Activated CD8-positive, alpha-beta memory T cell treated with anti-CD3 and anti-CD28 coated beads for 4 hours (primary cell): Measurements from ENCODE around the gene THAP2.

ENCODE experiments used
- DNase-seq, 2 donors: peaks; one replicate each; pipeline ENCODE4 v3.0.0-alpha.2; 2020; ENCODE audit warnings: low read depth in 2 of 2

The THAP2 gene

DNA sequence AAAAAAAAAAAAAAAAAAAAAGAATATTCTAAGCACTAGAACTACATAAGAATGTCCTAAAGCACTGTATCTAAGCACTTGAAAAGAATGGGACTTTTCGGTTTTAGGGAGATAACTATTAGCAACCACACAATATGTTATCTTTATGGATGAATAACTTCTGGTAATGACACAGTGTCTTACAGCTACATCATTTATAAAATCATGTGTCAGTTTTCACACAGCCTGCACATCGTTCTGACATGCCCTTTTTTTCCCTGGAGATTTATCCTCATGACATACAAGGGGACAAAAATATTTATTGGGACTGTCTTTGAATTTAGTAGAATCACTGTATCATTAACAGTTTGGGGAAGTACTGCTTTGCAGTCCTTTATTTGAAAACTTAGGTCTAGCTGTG, 39.1 kb downstream of the THAP2 start:
- DNase-seq: no peak

DNA sequence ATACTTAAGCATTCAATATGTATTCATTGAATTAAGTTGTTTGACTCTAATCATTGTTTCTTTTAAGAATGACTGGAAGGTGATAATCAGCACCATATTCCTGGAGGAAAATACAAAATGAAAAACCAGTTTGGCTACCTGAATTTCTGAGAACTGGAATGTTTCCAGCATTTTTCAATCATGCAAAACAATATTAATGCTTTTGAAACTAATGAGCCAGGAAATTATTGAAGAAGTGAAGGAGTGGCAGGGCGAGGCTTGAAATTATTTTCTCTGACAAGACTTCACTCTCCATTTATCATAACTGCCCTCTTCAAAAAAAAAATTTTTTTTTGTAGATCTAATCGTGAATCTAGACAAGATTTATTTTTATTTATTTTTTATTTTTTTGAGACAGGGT, 40.8 kb downstream of the THAP2 start:
- no peak for DNase-seq

DNA sequence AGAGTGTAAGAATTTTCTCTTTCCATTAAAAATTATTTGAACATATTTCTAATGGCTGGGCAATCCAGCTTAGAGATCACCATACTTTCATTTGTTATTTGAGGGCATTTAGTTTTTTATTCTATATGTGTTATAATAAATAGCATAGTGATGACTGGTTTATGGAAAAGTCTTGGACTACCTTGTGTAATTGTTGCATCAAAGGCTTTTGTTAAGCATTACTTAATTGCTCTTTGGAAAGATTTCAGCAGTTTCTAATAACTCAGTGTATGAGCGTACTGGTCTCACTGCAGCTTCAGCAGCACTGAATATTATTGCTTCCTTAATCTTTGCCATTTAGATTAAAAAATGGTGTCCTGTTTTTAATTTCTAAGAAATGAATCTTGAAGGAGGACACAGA, 44.6 kb downstream of the THAP2 start:
- DNase-seq: no peak

DNA sequence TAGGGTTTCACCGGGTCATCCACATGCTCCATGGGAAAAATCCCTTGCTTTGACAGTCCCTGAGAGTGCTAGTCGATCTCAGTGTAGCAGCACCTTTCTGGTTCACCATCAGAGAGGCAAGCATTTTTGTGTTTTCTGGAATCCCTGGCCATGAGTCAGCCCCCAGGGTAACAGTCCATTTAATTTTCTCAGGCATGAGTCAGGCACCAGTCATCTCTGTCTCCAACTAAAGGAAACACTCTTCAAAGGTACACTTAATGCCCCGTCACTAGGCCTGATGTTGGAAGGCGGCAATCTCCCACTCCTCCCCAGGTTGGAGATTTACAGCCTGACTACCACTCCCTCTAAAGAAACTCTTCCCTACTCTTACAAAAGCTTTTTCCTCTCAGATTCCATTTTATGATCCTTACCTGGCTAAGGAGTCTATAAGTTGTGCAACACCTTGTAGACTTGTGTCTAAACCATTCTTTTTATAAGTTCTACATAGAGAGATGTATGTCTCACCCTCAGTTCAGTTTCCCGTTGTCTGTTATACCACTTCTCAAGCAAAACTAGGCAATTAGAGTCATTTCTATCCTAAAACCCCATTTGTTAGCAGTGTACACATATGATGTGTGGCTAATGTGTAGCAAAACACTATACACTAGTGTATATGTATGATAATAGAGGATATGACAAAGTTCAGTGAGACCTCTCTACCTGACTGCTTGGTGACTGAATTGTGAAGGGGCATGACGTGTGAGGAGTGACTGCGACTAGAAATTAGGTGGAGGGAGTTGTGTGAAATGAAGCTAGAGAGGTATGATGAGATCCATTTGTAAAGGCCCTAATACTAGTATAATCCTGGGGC, 46.4 kb downstream of the THAP2 start:
- no peak for DNase-seq

DNA sequence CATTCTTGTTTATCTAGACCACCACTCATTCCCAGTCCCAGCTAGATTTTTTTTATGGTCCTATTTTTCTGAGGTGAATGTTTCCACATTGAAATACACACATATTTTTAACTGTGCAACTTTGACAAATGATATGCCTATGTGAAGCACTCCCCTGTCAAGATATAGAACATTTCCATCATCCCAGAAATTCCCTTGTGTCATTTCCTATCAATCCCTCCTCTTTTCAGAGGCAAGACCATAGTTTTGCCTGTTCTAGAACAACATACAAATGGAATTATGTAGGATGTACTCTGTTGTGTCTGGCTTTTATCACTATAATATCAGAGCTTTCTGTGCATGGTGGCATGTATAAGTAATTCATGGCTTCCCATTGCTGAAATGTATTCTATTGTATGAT, 54.5 kb downstream of the THAP2 start:
- DNase-seq: no peak

DNA sequence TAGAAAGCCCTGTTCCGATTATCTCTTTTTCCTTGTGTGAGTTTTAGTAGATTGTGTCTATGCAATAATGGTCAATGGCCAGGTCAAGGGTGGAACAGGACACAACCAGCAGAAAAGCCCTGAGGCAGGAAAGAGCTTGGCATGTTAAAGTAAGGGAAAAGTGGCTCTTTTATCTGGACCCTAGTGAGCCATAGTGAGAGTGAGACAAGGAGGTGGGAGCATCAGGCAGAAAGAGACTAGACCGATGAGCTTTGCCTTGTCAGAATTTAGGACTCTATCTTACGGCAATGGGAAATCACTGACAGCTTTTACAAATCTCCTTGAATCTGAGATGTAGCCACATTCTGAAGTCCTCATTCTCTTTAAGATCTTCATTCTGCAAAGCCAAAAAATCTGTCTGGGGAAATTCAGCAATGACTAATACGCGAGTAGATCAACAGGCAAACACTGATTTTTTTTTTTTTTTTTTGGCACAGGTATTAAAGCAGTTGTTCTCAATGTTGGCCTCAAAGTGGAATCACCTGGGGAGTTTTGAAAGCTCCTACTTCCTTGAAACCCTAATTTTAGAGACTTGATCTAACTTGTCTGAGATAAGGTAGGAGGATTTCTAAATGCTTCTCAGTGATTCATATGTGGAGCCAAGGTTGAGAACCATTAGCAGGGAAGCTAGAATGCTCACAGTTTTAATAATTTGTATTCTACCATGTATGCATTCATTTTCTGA, 55.7 kb downstream of the THAP2 start:
- no peak for DNase-seq

DNA sequence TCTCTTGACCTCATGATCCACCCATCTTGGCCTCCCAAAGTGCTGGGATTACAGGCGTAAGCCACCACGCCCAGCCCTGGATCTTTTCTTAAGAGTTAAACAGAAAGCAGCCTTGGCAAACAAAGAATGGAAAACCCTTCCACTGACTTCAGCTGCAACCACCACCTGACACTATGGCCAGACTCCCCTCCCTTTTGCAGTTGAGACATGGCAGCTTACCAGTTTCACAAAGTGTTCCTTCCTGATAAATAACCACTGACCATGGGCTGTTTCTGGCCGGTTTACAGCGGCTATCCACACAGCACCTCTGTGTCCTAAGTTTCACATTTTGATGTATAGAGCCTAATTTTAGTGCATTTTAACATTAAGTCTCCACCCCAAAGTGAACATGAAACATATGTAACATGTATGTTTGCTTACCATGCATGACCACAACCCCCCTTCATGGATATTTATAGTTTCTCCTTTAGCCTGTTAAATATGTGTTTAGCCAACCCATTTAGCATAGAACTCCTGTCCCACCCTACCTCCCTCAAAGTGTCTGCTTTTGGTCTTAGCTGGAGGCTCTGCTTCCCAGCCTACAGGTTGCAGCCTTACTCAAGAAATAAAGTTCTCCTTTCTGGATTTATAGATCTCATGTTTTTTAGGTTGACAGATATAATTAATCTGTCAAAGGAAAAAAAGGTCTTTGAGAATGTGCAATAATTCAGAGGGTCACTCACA, 57.8 kb downstream of the THAP2 start:
- no peak for DNase-seq

DNA sequence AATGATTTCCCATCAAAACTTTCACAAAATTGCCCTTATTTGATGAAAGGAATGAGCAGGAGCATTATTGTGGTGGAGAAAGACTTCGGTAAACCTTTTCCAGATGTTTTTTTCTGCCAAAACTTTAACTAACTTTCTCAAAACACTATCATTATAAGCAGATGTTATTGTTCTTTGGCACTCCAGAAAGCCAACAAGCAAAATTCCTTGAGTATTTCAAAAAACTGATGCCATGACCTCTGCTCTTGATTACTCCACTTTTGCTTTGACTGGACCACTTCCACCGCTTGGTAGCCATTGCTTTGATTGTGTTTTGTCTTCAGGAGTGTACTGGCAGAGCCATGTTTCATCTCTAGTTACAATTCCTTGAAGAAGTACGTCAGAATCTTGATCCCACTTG, 60.9 kb downstream of the THAP2 start:
- no peak for DNase-seq

DNA sequence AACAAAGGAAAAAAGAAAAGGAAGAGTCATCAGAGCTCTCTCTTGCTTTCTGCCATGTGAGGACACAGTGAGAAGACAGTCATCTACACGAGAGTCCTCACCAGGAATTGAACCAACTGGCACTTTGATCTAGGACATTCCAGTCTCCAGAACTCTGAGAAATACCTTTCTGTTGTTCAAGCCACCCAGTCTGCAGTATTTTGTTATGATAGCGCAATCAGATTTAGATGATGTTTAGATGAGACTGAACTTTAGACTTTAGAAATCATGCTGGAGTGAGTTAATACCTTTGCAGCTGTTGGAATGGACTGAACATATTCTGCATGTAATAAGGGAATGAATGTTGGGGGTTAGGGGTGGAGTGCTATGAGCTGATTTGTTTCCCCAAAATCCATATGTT, 62.4 kb downstream of the THAP2 start:
- DNase-seq: no peak

DNA sequence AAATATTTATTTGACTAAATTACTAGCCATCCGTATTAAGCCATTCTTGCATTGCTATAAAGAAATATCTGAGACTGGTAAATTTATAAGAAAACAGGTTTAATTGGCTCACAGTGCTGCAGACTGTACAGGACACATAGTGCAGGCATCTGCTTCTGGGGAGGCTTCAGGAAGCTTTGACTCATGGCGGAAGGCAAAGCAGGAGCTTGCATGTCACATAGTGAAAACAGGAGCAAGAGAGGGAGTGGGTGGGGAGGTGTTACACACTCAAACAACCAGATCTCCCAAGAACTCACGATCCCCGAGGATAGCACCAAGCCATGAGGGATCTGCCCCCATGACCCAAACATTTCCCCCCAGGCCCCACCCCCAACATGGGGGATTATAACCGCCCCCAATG, 63.9 kb downstream of the THAP2 start:
- DNase-seq: no peak
